ENCODE data around the gene GABARAPL1. TPM values are rescaled to one million over a fixed set of nuclear protein-coding genes. Genes with fewer than 3 reads are reported as not detected.

The GABARAPL1 gene
- 10 to 100 TPM; 24.9 to 48.8 TPM for total RNA-seq

GRCh38 chr12:10212739-10213131 lies at the start of gene GABARAPL1:
Gene GABARAPL1, plus strand, starts transcription at chr12:10212877. Its CDS starts 253 bp downstream, at chr12:10213130.
- peak within 1 kb of the TSS; percentile 93 to 95 for H3K27ac Mint-ChIP-seq
- peak; percentile 82 to 87 for ATAC-seq
- no peaks in the 10 kb centered on the region for H3K27me3 Mint-ChIP-seq

DNA sequence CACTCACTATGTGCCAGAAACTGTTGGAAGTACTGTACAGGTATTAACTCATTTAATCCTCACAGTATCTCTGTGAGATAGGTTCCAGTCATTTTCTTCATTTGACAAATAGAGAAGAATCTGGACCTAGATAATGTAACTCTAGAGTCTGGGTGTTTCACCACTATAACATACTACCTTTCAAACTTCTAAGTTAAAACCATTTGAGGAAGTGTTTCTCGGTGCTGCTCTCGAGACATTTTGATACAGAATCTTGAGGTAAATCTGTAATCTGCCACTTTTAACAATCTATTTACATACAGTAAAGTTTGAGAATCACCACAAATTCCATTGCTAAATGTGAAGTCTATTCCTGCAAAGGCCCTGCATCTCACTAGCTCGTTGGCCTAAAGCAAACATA lies 49.6 kb upstream of the GABARAPL1 start:
- Mint-ChIP-seq H3K27ac (no peak overlapping the region), H3K27me3 (no peaks in the 10 kb centered on the region), H3K36me3 (no peaks in the 10 kb centered on the region), H3K9me3 (no peaks in the 10 kb centered on the region), H3K4me1 (ENCODE audit: low read depth in 2 of 2) (no peaks in the 10 kb centered on the region), H3K4me3 (no peak overlapping the region)
- DNase-seq (ENCODE audit: low spot score) = no peak
- no peak for ATAC-seq

More at GRCh38 chr12:10212739-10213131, at the start of gene GABARAPL1:
- peak; percentile 87 for DNase-seq (ENCODE audit: low spot score)
- Mint-ChIP-seq H3K4me3 (peak within 1 kb of the TSS; percentile 95), H3K4me1 (ENCODE audit: low read depth in 2 of 2) (peaks cover 29 to 34% of the 10 kb centered on the region in 2 donors), H3K36me3 (no peaks in the 10 kb centered on the region), H3K9me3 (no peaks in the 10 kb centered on the region)

DNA sequence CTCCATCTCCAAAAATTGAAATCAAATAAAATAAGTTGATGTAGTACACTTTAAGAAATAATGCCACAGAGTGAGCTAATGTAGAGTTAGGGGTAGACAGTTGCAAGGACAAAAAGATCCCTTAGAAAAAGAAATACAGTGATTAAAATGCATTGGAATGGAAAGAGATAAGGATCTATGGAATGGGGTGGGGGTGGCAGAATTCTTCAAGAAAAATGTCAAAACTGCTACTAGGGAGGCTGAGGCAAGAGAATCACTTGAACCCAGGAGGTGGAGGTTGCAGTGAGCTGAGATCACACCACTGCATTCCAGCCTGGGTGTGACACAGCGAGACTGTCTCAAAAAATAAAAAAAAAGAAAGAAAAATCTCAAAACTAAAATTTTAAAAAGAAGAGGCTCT lies 47.3 kb upstream of the GABARAPL1 start:
- H3K4me3 Mint-ChIP-seq = no peak overlapping the region
- H3K27ac Mint-ChIP-seq = no peak overlapping the region
- H3K27me3 Mint-ChIP-seq = peaks cover 3 to 7% of the 10 kb centered on the region in 2 donors
- DNase-seq (ENCODE audit: low spot score) (no peak), ATAC-seq (no peak)
- H3K9me3 Mint-ChIP-seq = no peaks in the 10 kb centered on the region
- no peaks in the 10 kb centered on the region for H3K36me3 Mint-ChIP-seq
- H3K4me1 Mint-ChIP-seq (ENCODE audit: low read depth in 2 of 2) = no peaks in the 10 kb centered on the region

- Mint-ChIP-seq H3K27ac (no peak overlapping the region), H3K9me3 (no peaks in the 10 kb centered on the region), H3K4me3 (no peak overlapping the region), H3K27me3 (peaks cover 13 to 23% of the 10 kb centered on the region in 2 donors), H3K36me3 (no peaks in the 10 kb centered on the region), H3K4me1 (ENCODE audit: low read depth in 2 of 2) (no peaks in the 10 kb centered on the region)
- ATAC-seq = no peak
- no peak for DNase-seq (ENCODE audit: low spot score)
These were observed 45.1 kb upstream of the GABARAPL1 start for GRCh38 chr12:10167599-10167998.

DNA sequence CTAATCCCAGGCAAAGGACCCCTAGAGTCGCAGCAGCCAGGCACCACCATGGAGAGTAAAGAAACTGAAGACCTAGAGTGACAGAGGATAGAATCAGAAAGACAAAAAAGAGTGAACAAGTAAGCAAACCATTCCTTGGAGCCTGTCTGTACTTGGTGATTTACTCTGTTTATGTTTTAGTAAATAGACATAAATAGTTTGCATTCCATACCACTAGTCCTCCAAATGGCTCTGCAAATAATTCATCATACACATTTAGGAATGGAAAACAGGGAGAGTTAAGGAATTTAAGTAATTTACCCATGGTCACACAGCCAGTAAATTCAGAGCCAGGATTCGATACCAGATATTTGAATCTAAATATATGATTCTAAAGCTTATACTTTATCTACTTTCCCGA lies 43.6 kb upstream of the GABARAPL1 start:
- H3K27ac Mint-ChIP-seq = no peak overlapping the region
- peaks cover 14 to 23% of the 10 kb centered on the region in 2 donors for H3K27me3 Mint-ChIP-seq
- H3K9me3 Mint-ChIP-seq = no peaks in the 10 kb centered on the region
- no peaks in the 10 kb centered on the region for H3K36me3 Mint-ChIP-seq
- H3K4me3 Mint-ChIP-seq = no peak overlapping the region
- no peak for DNase-seq (ENCODE audit: low spot score)
- H3K4me1 Mint-ChIP-seq (ENCODE audit: low read depth in 2 of 2) = no peaks in the 10 kb centered on the region
- no peak for ATAC-seq

DNA sequence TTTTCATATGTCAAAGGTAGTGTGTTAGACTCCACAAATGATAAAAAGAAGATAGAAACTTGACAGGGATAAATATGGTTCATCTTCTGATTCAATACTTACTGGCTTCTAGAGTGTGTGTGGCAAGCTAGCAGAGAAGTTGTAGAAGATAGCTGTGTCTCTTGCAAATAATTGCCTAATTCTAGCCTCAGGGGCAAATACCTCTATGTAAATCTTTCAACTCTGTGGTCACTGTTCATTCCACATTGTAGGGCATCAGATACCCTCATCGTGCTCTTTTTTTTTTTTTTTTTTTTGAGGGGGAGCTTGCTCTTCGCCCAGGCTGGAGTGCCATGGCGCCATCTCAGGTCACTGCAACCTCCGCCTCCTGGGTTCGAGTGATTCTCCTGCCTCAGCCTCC lies 42.5 kb upstream of the GABARAPL1 start:
- Mint-ChIP-seq H3K36me3 (no peaks in the 10 kb centered on the region), H3K4me1 (ENCODE audit: low read depth in 2 of 2) (no peaks in the 10 kb centered on the region), H3K4me3 (no peak overlapping the region), H3K27me3 (peaks cover 14 to 34% of the 10 kb centered on the region in 2 donors), H3K27ac (no peak overlapping the region), H3K9me3 (no peaks in the 10 kb centered on the region)
- DNase-seq (ENCODE audit: low spot score) (no peak), ATAC-seq (no peak)

DNA sequence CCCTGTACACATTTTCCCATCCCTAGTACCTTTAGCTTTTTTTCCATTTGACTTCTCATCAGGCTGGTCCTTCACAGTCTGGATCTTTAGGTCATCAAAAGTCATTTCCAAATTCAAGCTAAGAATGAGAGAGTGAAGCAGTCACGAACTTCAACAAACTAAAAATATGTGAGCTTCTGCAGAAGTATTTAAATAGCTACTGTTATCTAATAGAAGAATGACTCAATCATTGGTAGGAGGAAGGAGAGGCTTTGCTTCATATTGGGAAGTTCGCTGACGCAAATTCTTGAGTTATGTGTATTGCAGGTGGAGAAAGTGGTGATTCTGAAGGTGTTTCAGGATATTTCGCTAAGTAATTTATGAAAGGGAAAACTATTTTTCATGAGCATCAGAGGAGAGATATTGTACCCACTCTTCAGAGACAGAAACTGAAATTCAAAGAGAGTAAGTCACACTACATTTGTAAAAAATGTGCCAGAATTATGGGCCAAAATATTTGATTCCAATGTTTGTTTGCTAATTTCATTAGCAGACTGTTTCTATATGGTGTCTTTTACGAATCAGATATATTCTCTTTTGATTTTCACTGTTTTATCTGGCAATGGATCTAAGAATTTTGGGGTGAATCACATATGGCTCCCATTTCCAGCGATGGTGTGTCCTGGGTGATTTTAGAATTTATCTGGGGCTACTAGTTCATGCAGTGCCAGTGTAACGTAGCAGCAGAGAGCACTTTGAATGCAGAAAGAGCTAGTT lies 40.5 kb upstream of the GABARAPL1 start, which contains the start of gene OLR1:
TSS of gene OLR1 (minus strand) at position 160 of the 756 bp plus-strand sequence. CDS start at position 105, 55 bp downstream.
- DNase-seq (ENCODE audit: low spot score) (no peak), ATAC-seq (no peak)
- Mint-ChIP-seq H3K27me3 (peaks cover 18 to 42% of the 10 kb centered on the region in 2 donors), H3K4me3 (no peak within 1 kb of the TSS), H3K4me1 (ENCODE audit: low read depth in 2 of 2) (no peaks in the 10 kb centered on the region), H3K9me3 (no peaks in the 10 kb centered on the region), H3K27ac (no peak within 1 kb of the TSS), H3K36me3 (no peaks in the 10 kb centered on the region)

DNA sequence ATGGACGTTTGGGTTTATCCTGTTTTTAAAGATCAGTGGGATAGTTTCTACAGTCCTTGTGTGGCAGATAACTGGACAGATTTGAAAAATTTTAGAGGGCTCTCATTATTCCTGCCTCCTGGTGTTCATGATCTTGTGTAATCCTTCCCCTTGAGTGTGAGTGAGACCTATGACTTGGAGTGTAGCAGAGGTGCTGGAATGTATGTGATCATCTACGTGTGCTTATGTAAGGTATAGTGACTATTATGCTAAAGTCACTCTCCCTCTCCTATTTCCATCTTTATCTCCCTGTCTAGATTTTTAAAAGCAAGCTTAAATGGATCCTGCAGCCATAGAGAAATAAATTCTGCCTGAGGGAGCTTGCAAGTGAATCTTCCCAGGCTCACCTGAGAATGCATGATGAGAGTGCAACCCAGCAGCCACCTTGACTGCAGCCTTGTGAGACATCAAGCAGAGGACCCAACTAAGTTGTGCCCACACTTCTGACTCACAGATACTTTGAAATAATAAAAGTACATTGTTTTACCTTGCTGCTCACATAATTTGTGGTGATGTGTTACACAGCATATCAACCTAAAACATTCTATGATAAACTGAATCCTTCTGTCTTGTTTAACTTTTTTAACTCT lies 37.6 kb upstream of the GABARAPL1 start:
- Mint-ChIP-seq H3K9me3 (no peaks in the 10 kb centered on the region), H3K27me3 (peaks cover 19 to 51% of the 10 kb centered on the region in 2 donors), H3K36me3 (no peaks in the 10 kb centered on the region), H3K27ac (no peak overlapping the region), H3K4me1 (ENCODE audit: low read depth in 2 of 2) (no peaks in the 10 kb centered on the region), H3K4me3 (no peak overlapping the region)
- DNase-seq (ENCODE audit: low spot score) = no peak
- ATAC-seq = no peak

DNA sequence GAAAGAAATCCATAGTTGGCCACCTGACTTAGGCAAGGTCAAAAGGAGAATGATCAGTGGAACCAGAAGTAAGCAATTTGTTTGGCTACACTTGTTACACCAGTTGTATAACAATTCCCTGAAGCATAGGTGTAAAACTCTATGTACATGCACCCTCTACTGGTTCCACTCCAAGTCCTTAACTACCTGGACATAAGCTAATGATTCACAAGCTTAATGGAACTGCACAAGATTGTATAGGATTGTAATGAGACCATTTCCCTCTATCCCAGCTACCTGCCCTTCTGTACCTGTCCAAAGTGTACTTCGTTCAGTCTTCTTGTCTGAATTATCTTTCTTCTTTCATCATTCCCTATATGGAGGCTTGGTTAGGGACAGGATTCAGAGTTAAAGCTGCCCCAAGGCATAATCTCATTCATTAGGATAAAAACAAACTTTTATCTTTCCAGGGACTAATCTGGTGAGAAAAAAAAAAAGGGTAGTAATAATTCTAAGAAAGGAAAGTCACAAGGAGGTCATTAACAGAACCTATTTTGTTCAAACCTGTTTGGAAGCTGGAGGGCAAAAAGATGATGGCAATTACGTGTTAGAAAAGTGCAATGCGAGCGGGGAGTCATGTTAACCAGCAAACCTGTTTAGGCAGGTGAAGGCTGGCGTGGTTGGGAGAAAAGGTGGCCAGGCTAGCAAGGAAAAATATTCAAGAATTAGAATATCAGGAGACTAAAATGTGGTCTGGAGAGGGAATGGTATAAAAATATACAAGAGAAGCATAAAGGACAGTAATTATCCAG lies 36.6 kb upstream of the GABARAPL1 start:
- H3K9me3 Mint-ChIP-seq = no peaks in the 10 kb centered on the region
- ATAC-seq (no peak), DNase-seq (ENCODE audit: low spot score) (no peak)
- no peak overlapping the region for H3K27ac Mint-ChIP-seq
- H3K36me3 Mint-ChIP-seq = no peaks in the 10 kb centered on the region
- no peaks in the 10 kb centered on the region for H3K4me1 Mint-ChIP-seq (ENCODE audit: low read depth in 2 of 2)
- H3K27me3 Mint-ChIP-seq = peaks cover 15 to 45% of the 10 kb centered on the region in 2 donors
- H3K4me3 Mint-ChIP-seq = no peak overlapping the region

DNA sequence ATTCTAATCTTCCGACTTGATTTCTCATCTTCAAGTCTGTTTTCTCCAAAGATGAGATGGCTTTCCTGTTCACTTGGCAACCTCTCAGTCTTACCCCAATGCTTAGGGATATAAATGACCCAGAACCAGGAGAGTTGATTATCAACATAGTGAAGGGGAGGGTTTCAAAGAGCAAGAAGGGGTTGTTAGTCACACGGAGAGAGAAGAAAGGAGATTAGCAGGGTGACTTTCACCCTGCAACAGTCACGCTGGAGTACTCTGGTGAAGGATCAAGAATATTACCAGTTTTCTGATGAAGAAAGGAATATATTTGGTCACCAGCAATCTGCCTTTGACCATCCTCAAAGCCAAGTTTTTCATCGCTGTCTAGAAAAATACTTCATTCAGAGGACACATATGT lies 33.9 kb upstream of the GABARAPL1 start, which contains the start of gene TMEM52B:
TSS of gene TMEM52B (plus strand) at position 212 of the 400 bp plus-strand sequence. CDS start 543 bp downstream, outside the sequence.
- no peak for ATAC-seq
- no peak within 1 kb of the TSS for H3K4me3 Mint-ChIP-seq
- peaks cover 16 to 18% of the 10 kb centered on the region in 2 donors for H3K4me1 Mint-ChIP-seq (ENCODE audit: low read depth in 2 of 2)
- H3K27ac Mint-ChIP-seq = no peak within 1 kb of the TSS
- no peaks in the 10 kb centered on the region for H3K9me3 Mint-ChIP-seq
- H3K36me3 Mint-ChIP-seq = no peaks in the 10 kb centered on the region
- peaks cover 8 to 36% of the 10 kb centered on the region in 2 donors for H3K27me3 Mint-ChIP-seq
- no peak for DNase-seq (ENCODE audit: low spot score)

DNA sequence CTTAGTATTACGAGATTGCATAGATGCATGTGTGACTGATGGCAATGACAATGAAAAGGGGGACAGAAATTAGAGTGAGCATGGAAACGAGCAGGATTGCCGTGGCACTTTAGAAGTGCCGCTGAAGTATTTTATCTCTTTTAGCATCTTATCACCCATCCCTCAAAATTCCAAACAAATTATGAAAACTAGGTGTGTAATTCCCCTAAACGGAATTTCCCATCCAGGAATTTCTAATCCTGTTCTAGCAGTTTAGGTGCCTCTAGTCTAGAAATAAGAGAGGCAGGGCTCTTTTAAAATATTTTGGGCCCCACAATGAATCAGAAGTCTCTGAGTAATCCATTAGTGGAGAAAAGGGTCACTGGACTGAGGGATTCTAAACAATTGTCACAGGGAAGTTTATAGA lies 32.9 kb upstream of the GABARAPL1 start:
- H3K27me3 Mint-ChIP-seq = peaks cover 8 to 35% of the 10 kb centered on the region in 2 donors
- no peaks in the 10 kb centered on the region for H3K36me3 Mint-ChIP-seq
- no peak for DNase-seq (ENCODE audit: low spot score)
- H3K4me1 Mint-ChIP-seq (ENCODE audit: low read depth in 2 of 2) = peaks cover 16 to 19% of the 10 kb centered on the region in 2 donors
- H3K4me3 Mint-ChIP-seq = no peak overlapping the region
- H3K27ac Mint-ChIP-seq = no peak overlapping the region
- no peak for ATAC-seq
- no peaks in the 10 kb centered on the region for H3K9me3 Mint-ChIP-seq

- no peaks in the 10 kb centered on the region for H3K36me3 Mint-ChIP-seq
- H3K9me3 Mint-ChIP-seq = no peaks in the 10 kb centered on the region
- H3K4me3 Mint-ChIP-seq = peak overlapping the region; percentile 9
- H3K27ac Mint-ChIP-seq = peak overlapping the region in 1 of 2 donors; percentile 34
- no peak for DNase-seq (ENCODE audit: low spot score)
- peak; percentile 78 to 80 for ATAC-seq
- peaks cover 16 to 19% of the 10 kb centered on the region in 2 donors for H3K4me1 Mint-ChIP-seq (ENCODE audit: low read depth in 2 of 2)
- peaks cover 4 to 23% of the 10 kb centered on the region in 2 donors for H3K27me3 Mint-ChIP-seq
These were observed 30.2 kb upstream of the GABARAPL1 start for GRCh38 chr12:10182354-10183049.

- peaks cover 16 to 19% of the 10 kb centered on the region in 2 donors for H3K4me1 Mint-ChIP-seq (ENCODE audit: low read depth in 2 of 2)
- H3K27ac Mint-ChIP-seq = no peak overlapping the region
- no peaks in the 10 kb centered on the region for H3K9me3 Mint-ChIP-seq
- H3K4me3 Mint-ChIP-seq = no peak overlapping the region
- DNase-seq (ENCODE audit: low spot score) (no peak), ATAC-seq (no peak)
- H3K27me3 Mint-ChIP-seq = peaks cover 0 to 18% of the 10 kb centered on the region in 2 donors
- H3K36me3 Mint-ChIP-seq = no peaks in the 10 kb centered on the region
These were observed 28.3 kb upstream of the GABARAPL1 start for GRCh38 chr12:10184261-10184843.

Measured in natural killer cell treated with Interleukin-12 subunit alpha and Interleukin-12 subunit beta and Interleukin-15 and Interleukin-18, amount 100 ng/mL, for 72 hours (primary cell).